Gastroesophageal sphincter (tissue), 3 donors: ENCODE data around the gene PRKN.

Experiments
- POLR2A ChIP-seq, 2 donors: fragments of 450-650 bp; IDR thresholded peaks; one replicate each; pipeline ENCODE4 v1.6.1; 2017; ENCODE audit warnings: antibody characterized with exemption in 2 of 2, mild to moderate bottlenecking in 2 of 2, moderate library complexity in 1 of 2
- POLR2AphosphoS5 ChIP-seq: sonication (generic); formaldehyde crosslinking; IDR thresholded peaks from one replicate; pipeline ENCODE4 v1.6.1; 2017; ENCODE audit warnings: antibody characterized with exemption
- TF ChIP-seq, protein P1 (sequence below), 4 experiments: fragments of 200-600 bp in 2 of 4; fragments of 450-650 bp in 2 of 4; sonication (generic) in 1 of 4; IDR thresholded peaks; one replicate each; pipeline ENCODE4 v1.5.1; 2017 to 2019; ENCODE audit warnings: antibody characterized with exemption in 4 of 4, mild to moderate bottlenecking in 2 of 4, moderate library complexity in 2 of 4

DNA sequence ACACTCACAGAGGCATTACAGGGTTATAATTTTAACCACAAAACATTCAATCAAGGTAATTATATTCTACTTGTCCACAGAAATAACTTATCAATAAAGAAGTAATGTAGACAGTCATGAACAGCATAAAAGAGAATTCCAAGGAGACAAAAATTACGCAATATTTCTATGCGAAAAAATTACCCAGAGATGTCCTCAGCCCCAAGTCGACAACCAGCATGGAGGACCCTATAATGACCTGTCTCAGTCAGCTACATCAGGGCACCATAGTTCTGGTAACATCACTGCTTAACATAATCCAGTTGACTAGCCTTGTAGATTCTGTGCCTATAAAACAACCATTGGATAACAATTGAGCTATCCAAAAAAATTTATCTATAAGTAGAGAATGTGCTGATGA is 579.8 kb downstream of the PRKN start:
- TF ChIP-seq, protein P1, sequence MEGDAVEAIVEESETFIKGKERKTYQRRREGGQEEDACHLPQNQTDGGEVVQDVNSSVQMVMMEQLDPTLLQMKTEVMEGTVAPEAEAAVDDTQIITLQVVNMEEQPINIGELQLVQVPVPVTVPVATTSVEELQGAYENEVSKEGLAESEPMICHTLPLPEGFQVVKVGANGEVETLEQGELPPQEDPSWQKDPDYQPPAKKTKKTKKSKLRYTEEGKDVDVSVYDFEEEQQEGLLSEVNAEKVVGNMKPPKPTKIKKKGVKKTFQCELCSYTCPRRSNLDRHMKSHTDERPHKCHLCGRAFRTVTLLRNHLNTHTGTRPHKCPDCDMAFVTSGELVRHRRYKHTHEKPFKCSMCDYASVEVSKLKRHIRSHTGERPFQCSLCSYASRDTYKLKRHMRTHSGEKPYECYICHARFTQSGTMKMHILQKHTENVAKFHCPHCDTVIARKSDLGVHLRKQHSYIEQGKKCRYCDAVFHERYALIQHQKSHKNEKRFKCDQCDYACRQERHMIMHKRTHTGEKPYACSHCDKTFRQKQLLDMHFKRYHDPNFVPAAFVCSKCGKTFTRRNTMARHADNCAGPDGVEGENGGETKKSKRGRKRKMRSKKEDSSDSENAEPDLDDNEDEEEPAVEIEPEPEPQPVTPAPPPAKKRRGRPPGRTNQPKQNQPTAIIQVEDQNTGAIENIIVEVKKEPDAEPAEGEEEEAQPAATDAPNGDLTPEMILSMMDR (IDR thresholded peaks at IDR 0.05), result no peak
- no peak for TF ChIP-seq POLR2A (IDR thresholded peaks at IDR 0.05)
- TF ChIP-seq POLR2AphosphoS5, result no peak
